ENCODE results near the gene TMED7. TPM values are rescaled to one million over a fixed set of nuclear protein-coding genes. Genes with fewer than 3 reads are reported as not detected.
A peak's percentile ranks its signal among the peaks of the same experiment; 100 is the strongest.

TMED7 gene
- total RNA-seq, 1 experiment from 2014 or later = 70.7 TPM

DNA sequence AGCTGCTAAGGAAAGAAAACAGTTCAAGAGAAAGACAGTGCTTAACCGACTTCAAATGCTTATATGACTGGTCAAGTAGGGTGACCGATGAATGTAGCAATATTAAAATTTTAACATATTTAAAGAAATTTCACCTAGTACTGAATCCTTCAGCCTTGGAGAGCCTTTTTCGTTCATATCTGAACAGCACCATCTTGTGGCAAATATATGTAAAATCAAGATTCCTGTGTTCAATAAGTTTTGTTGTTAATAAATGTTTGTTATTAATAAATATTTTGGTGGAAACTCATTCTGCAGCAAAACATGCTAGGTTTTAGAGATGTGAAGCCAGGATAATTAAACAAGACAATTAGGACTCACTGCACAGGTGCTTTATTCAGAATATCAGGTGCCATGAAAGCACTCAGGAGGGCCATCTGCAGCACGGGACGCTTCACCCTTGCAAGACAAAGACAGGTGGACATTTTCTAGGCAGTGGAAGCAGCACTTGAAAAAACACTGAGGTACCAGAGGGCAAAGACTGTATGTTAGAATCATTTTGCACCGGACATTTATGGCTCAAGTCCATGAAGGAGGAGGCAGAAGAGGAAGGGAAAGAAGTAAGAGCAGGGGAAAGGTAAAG, 39.2 kb downstream of the TMED7 start:
- no peak for DNase-seq
- intact Hi-C loops (cut with micrococcal nuclease; ENCODE audit: unreplicated experiment) = loop anchor here (1.0 kb wide), 2 partner anchors 277 to 488 kb away; no protein-coding TSS in a partner anchor
- H3K27me3 ChIP-seq (ENCODE audit: insufficient read depth, low read depth) = no peaks in the 10 kb centered on the region
- no peaks in the 10 kb centered on the region for H3K9me3 ChIP-seq (ENCODE audit: insufficient read depth, low read depth)
- H3K4me1 ChIP-seq (replicated peaks; ENCODE audit: insufficient read depth) = peaks cover 10% of the 10 kb centered on the region; the same call in 1 of the 2 replicates
- no peak overlapping the region for H2AFZ ChIP-seq
- no peak overlapping the region for H3K4me2 ChIP-seq
- peaks cover 4% of the 10 kb centered on the region for H3F3A ChIP-seq (ENCODE audit: insufficient read depth, low read depth)
- BruUV-seq (replicated peaks) = no TSS peak
- ChIA-PET CTCF (no interaction called here), POLR2A (ENCODE audit: unreplicated experiment) (no interaction called here)
- no peaks in the 10 kb centered on the region for H3K9me2 ChIP-seq (ENCODE audit: insufficient read depth)
- no peaks in the 10 kb centered on the region for H3K36me3 ChIP-seq (ENCODE audit: low read depth)
- H3K79me2 ChIP-seq (ENCODE audit: low read depth) = no peaks in the 10 kb centered on the region
- H3K4me3 ChIP-seq = no peak overlapping the region
- no peak for TF ChIP-seq EZH2 (IDR thresholded peaks at IDR 0.05; ENCODE audit: low read depth)
- TF ChIP-seq, protein P1, sequence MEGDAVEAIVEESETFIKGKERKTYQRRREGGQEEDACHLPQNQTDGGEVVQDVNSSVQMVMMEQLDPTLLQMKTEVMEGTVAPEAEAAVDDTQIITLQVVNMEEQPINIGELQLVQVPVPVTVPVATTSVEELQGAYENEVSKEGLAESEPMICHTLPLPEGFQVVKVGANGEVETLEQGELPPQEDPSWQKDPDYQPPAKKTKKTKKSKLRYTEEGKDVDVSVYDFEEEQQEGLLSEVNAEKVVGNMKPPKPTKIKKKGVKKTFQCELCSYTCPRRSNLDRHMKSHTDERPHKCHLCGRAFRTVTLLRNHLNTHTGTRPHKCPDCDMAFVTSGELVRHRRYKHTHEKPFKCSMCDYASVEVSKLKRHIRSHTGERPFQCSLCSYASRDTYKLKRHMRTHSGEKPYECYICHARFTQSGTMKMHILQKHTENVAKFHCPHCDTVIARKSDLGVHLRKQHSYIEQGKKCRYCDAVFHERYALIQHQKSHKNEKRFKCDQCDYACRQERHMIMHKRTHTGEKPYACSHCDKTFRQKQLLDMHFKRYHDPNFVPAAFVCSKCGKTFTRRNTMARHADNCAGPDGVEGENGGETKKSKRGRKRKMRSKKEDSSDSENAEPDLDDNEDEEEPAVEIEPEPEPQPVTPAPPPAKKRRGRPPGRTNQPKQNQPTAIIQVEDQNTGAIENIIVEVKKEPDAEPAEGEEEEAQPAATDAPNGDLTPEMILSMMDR (conservative IDR thresholded peaks at IDR 0.05) = peak; percentile 82
- H3K27ac ChIP-seq = no peak overlapping the region
- 0 out of 2 replicates have a peak, but pooled peaks cover 3% of the 10 kb centered on the region for H4K20me1 ChIP-seq (ENCODE audit: insufficient read depth)

DNA sequence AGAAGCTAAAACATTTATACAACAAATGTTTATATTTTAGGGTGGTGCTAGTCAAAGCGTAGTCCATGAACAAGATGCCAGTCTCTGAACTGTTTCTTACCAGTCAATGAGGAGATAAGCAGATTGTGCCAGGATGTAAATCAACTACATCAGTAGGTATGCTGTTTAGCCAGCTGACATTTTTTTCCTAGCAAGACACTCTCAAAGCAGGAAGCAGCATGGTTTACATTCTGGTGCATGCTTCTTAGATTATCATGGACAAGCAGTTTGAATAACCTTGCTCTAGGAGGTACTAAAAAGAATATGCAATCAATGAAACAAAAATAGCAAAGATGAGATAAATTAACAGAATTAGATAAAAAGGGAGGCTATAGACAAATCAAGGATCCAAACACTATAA, 40.6 kb downstream of the TMED7 start:
- Histone ChIP-seq H3K9me3 (ENCODE audit: insufficient read depth, low read depth) (no peaks in the 10 kb centered on the region), H3K27me3 (ENCODE audit: insufficient read depth, low read depth) (no peaks in the 10 kb centered on the region), H2AFZ (no peak overlapping the region), H3K27ac (no peak overlapping the region), H3K79me2 (ENCODE audit: low read depth) (no peaks in the 10 kb centered on the region), H3K4me1 (replicated peaks; ENCODE audit: insufficient read depth) (peaks cover 10% of the 10 kb centered on the region; the same call in 1 of the 2 replicates), H3K9me2 (ENCODE audit: insufficient read depth) (no peaks in the 10 kb centered on the region), H3K4me3 (no peak overlapping the region), H3K36me3 (ENCODE audit: low read depth) (no peaks in the 10 kb centered on the region), H4K20me1 (ENCODE audit: insufficient read depth) (no peaks in the 10 kb centered on the region), H3F3A (ENCODE audit: insufficient read depth, low read depth) (peaks cover 4% of the 10 kb centered on the region), H3K4me2 (no peak overlapping the region)
- CTCF ChIA-PET = interaction anchor here (0.6 kb wide), 1 partner anchor 25 kb away, joined by 3 read pairs; no protein-coding TSS in a partner anchor
- no TSS peak for BruUV-seq (replicated peaks)
- intact Hi-C loops (cut with micrococcal nuclease; ENCODE audit: unreplicated experiment) = loop anchor here (1.0 kb wide), 1 partner anchor 41 kb away; the partner anchor contains the start of gene FEM1C
- no peak for TF ChIP-seq EZH2 (IDR thresholded peaks at IDR 0.05; ENCODE audit: low read depth)
- TF ChIP-seq, protein P1 (conservative IDR thresholded peaks at IDR 0.05) = no peak
- POLR2A ChIA-PET (ENCODE audit: unreplicated experiment) = interaction anchor here (0.5 kb wide), 1 partner anchor 44 kb away, joined by 4 read pairs; no protein-coding TSS in a partner anchor
- DNase-seq = no peak

DNA sequence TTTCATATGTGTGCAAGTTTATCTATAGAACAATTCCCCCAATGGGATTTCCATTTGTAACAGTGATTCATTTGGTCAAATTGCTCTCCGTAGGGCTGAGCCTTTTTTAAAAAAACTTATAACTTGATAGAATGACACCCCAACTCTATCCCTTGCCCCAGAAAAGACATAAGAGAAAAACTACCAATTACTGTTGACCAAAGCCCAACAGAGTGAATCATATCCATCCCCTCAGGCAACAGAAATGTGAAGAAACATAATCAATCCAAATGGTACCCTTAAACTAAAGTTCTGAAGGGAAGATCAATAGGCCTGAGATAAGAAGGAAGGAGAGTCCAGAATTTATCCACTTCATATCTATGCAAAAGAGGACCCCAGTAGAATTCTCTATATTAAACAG, 41.3 kb downstream of the TMED7 start:
- H3F3A ChIP-seq (ENCODE audit: insufficient read depth, low read depth) = peaks cover 4% of the 10 kb centered on the region
- BruUV-seq (replicated peaks) = no TSS peak
- CTCF ChIA-PET = interaction anchor here (0.5 to 0.6 kb wide), 2 partner anchors 10 to 24 kb away, joined by 3 read pairs; no protein-coding TSS in a partner anchor
- no peak overlapping the region for H3K27ac ChIP-seq
- no peak for DNase-seq
- H3K36me3 ChIP-seq (ENCODE audit: low read depth) = no peaks in the 10 kb centered on the region
- H3K4me3 ChIP-seq = no peak overlapping the region
- POLR2A ChIA-PET (ENCODE audit: unreplicated experiment) = no interaction called here
- no peaks in the 10 kb centered on the region for H3K27me3 ChIP-seq (ENCODE audit: insufficient read depth, low read depth)
- no peak overlapping the region for H3K4me2 ChIP-seq
- TF ChIP-seq EZH2 (IDR thresholded peaks at IDR 0.05; ENCODE audit: low read depth) = no peak
- TF ChIP-seq, protein P1 (conservative IDR thresholded peaks at IDR 0.05) = no peak
- intact Hi-C loops (cut with micrococcal nuclease; ENCODE audit: unreplicated experiment) = no loop called here
- H3K9me3 ChIP-seq (ENCODE audit: insufficient read depth, low read depth) = no peaks in the 10 kb centered on the region
- H3K79me2 ChIP-seq (ENCODE audit: low read depth) = no peaks in the 10 kb centered on the region
- no peaks in the 10 kb centered on the region for H4K20me1 ChIP-seq (ENCODE audit: insufficient read depth)
- peaks cover 13% of the 10 kb centered on the region; the same call in 1 of the 2 replicates for H3K4me1 ChIP-seq (replicated peaks; ENCODE audit: insufficient read depth)
- H3K9me2 ChIP-seq (ENCODE audit: insufficient read depth) = no peaks in the 10 kb centered on the region
- no peak overlapping the region for H2AFZ ChIP-seq
